ENCODE results near the gene WASF2.
"Not testable (repeated sequence)": the region's sequence is repeated elsewhere in the genome, so short reads cannot be mapped to it uniquely, and the experiment has no call there.

WASF2 gene

DNA sequence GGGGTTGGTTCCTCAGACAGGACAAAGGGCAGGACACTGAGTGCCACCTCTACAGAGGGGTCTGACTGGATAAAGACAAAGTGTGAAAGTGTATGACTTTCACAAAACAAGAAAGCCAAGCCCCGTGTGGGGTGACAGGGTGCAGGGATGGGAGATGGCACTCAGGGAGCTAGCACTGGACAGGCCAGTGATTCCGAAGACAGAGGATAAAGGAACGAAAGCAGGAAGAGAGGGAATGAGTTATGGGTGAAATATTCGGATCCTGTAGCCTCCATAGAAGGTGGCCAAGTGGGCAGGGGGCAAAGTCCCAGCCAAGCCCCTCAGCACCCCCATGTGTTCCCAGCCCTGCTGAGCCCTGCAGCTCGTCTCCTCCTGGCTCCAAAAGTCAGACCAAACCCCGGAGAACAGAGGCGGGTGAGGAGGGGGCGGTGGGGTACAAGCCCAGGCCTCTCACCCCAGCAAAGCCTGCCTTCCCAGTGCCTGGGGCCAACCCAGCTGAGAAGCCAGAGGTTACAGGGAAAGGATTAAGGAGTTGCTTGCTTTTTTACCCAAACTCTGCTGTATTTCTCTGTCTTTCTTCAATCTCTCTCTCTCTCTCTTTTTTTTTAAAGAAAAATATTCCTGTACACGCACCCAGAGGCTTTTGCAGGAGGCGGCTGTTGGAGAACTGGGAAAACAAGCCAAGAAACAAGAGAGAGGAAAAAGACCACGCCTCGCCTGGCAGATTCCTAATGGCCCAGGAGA, 14.0 kb upstream of the WASF2 start:
- H3K27me3 ChIP-seq (ENCODE audit: insufficient read depth, low read depth, severe bottlenecking), result no peaks in the 10 kb centered on the region
- TF ChIP-seq, protein P1, sequence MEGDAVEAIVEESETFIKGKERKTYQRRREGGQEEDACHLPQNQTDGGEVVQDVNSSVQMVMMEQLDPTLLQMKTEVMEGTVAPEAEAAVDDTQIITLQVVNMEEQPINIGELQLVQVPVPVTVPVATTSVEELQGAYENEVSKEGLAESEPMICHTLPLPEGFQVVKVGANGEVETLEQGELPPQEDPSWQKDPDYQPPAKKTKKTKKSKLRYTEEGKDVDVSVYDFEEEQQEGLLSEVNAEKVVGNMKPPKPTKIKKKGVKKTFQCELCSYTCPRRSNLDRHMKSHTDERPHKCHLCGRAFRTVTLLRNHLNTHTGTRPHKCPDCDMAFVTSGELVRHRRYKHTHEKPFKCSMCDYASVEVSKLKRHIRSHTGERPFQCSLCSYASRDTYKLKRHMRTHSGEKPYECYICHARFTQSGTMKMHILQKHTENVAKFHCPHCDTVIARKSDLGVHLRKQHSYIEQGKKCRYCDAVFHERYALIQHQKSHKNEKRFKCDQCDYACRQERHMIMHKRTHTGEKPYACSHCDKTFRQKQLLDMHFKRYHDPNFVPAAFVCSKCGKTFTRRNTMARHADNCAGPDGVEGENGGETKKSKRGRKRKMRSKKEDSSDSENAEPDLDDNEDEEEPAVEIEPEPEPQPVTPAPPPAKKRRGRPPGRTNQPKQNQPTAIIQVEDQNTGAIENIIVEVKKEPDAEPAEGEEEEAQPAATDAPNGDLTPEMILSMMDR (IDR thresholded peaks at IDR 0.05; ENCODE audit: low read depth, low read length), result no peak
- peaks cover 2% of the 10 kb centered on the region for H3K9me3 ChIP-seq (ENCODE audit: severe bottlenecking)
- H3K27ac ChIP-seq, result peak overlapping the region; percentile 57
- DNase-seq, result no peak
- no peak overlapping the region for H3K4me3 ChIP-seq (ENCODE audit: low read depth, low read length)
- H3K36me3 ChIP-seq, result no peaks in the 10 kb centered on the region

DNA sequence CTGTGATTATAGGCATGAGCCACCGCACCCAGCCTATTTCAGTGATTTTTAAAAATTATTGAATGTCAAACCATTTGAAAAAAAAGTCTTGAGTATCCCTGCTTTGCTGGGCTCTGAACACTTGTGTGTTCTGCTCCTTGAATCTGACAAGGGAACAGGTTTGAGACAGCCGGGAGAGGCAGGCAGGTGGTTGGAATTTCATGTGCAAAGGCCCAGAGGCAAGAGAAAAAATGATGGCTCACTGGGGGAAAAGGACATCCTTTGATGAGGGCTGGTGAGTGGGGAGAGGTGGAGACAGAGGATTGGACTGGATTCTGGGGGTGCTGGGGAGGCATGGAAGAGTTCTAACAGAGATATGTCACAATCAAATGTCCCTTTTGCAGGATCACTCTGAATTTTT, 13.1 kb upstream of the WASF2 start:
- DNase-seq, result no peak
- Histone ChIP-seq H3K36me3 (no peaks in the 10 kb centered on the region), H3K9me3 (ENCODE audit: severe bottlenecking) (peaks cover 2% of the 10 kb centered on the region), H3K4me3 (ENCODE audit: low read depth, low read length) (no peak overlapping the region), H3K27ac (no peak overlapping the region), H3K27me3 (ENCODE audit: insufficient read depth, low read depth, severe bottlenecking) (no peaks in the 10 kb centered on the region)
- TF ChIP-seq, protein P1 (IDR thresholded peaks at IDR 0.05; ENCODE audit: low read depth, low read length), result no peak

DNA sequence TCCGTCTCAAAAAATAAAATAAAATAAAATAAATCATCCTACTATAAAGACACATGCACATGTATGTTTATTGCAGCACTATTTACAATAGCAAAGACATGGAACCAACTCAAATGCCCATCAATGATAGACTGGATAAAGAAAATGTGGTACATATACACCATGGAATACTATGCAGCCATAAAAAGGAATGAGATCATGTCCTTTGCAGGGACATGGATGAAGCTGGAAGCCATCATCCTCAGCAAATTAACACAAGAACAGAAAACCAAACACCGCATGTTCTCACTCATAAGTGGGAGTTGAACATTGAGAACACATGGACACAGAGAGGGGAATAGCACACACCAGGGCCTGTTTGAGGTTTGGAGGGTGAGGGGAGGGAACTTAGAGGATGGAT, 11.2 kb upstream of the WASF2 start:
- H3K27ac ChIP-seq; H3K4me3 ChIP-seq (ENCODE audit: low read depth, low read length); DNase-seq; H3K27me3 ChIP-seq (ENCODE audit: insufficient read depth, low read depth, severe bottlenecking); H3K9me3 ChIP-seq (ENCODE audit: severe bottlenecking); H3K36me3 ChIP-seq: not testable (repeated sequence)

DNA sequence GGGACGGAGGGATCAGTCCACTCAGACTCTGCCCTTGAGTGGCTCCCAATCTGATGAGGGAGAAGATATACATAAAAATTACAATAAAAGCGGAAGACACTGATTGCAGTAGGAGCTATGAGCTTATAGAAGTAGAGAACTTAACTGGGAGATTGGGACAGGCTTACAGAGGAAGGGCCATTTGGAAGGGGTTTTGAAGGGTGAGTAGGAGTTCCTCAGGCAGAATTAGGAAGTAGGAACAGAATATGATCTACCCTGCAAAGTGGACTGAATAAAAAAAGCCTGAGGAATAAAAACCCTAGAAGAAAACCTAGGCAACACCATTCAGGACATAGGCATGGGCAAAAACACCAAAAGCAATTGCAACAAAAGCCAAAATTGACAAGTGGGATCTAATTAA, 9.2 kb upstream of the WASF2 start:
- Histone ChIP-seq H3K27me3 (ENCODE audit: insufficient read depth, low read depth, severe bottlenecking) (no peaks in the 10 kb centered on the region), H3K4me3 (ENCODE audit: low read depth, low read length) (no peak overlapping the region), H3K27ac (no peak overlapping the region), H3K36me3 (no peaks in the 10 kb centered on the region), H3K9me3 (ENCODE audit: severe bottlenecking) (peaks cover 2% of the 10 kb centered on the region)
- no peak for DNase-seq
- TF ChIP-seq, protein P1 (IDR thresholded peaks at IDR 0.05; ENCODE audit: low read depth, low read length), result no peak

DNA sequence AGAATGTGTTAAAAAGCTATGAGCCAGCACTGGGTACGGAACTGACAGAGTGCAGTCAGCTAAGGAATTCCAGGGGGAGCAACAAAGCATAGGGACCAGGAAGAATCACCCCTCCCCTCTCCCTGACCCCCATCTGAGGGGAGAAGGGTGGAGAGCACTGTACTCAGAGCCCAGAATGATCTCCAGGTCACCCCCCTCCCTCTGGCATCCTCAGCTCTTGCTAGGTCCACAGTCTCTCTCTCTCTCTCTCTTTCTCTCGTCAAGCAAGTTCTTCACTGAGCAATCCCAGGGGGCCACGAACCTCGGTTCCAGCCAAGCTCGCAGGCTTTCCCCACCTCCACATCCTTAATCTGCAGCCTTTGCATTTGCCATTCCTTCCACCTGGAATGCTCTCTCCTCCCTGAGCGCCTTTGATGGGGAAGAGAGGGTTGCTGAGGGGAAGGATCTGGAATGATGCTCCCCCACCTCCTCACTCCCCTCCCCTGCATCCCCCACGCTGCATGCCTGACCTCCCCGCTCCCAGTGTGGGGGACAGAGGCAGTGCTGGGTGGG, 6.7 kb upstream of the WASF2 start:
- H3K27ac ChIP-seq, result no peak overlapping the region
- H3K9me3 ChIP-seq (ENCODE audit: severe bottlenecking), result peaks cover 2% of the 10 kb centered on the region
- TF ChIP-seq, protein P1 (IDR thresholded peaks at IDR 0.05; ENCODE audit: low read depth, low read length), result peak; percentile 48
- H3K36me3 ChIP-seq, result no peaks in the 10 kb centered on the region
- H3K4me3 ChIP-seq (ENCODE audit: low read depth, low read length), result no peak overlapping the region
- DNase-seq, result no peak
- no peaks in the 10 kb centered on the region for H3K27me3 ChIP-seq (ENCODE audit: insufficient read depth, low read depth, severe bottlenecking)

DNA sequence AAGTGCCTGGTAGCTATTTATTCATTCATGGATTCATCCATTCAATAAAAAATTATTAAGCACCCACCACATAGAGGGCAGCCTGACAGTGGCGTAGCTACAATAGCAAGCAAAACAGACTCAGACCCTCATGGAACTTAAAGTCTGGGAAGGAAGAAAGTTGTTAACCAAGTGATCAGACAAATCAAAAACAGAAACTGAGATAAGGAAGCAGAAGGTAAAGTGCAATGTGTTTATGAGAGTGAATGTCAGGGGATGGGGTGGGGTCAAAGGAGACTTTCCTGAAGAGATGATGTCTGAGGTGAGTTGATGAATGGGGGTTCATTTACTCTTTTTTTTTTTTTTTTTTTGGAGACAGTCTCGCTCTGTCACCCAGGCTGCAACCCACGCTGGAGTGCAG, 2.8 kb upstream of the WASF2 start:
- no peaks in the 10 kb centered on the region for H3K27me3 ChIP-seq (ENCODE audit: insufficient read depth, low read depth, severe bottlenecking)
- TF ChIP-seq, protein P1 (IDR thresholded peaks at IDR 0.05; ENCODE audit: low read depth, low read length), result no peak
- no peak overlapping the region for H3K4me3 ChIP-seq (ENCODE audit: low read depth, low read length)
- H3K36me3 ChIP-seq, result peaks cover 5% of the 10 kb centered on the region; the same call in 1 of the 2 replicates
- no peaks in the 10 kb centered on the region for H3K9me3 ChIP-seq (ENCODE audit: severe bottlenecking)
- H3K27ac ChIP-seq, result no peak overlapping the region
- no peak for DNase-seq

Measured in WERI-Rb-1 (cell line).